SK-N-SH (cell line): ENCODE results near the gene C1orf210.

ENCODE experiments used
- CTCF ChIP-seq: fragments of 200-600 bp; sonication (generic); IDR thresholded peaks from 2 replicates; pipeline ENCODE4 v1.6.1; 2017; ENCODE audit warnings: antibody characterized with exemption, mild to moderate bottlenecking, moderate library complexity
- MAX ChIP-seq: IDR thresholded peaks from 2 replicates; pipeline ENCODE4 v1.4.0; 2012; ENCODE audit warnings: low read depth
- NRF1 ChIP-seq: IDR thresholded peaks from 2 replicates; pipeline ENCODE4 v1.6.1; 2012; ENCODE audit warnings: low read depth, mild to moderate bottlenecking, low read length
- POLR2AphosphoS5 ChIP-seq: IDR thresholded peaks from 2 replicates; pipeline ENCODE4 v1.6.1; 2012; ENCODE audit warnings: low read depth, low read length
- RFX5 ChIP-seq: IDR thresholded peaks from 2 replicates; pipeline ENCODE4 v1.6.1; 2012; ENCODE audit warnings: mild to moderate bottlenecking, improper control_type of control experiment, low read length
- TEAD4 ChIP-seq: IDR thresholded peaks from 2 replicates; pipeline ENCODE4 v1.4.0; 2012; ENCODE audit warnings: mild to moderate bottlenecking, borderline replicate concordance; ENCODE audit not compliant: insufficient read depth
- YY1 ChIP-seq: IDR thresholded peaks from 2 replicates; pipeline ENCODE4 v1.4.0; 2012; ENCODE audit warnings: low read depth, mild to moderate bottlenecking
- ZBTB33 ChIP-seq: IDR thresholded peaks from 2 replicates; pipeline ENCODE4 v1.4.0; 2012; ENCODE audit warnings: low read depth, borderline replicate concordance

- no peak for TF ChIP-seq CTCF
- TF ChIP-seq YY1: no peak
- TF ChIP-seq RFX5: no peak
- TF ChIP-seq NRF1: no peak
- no peak for TF ChIP-seq TEAD4
- TF ChIP-seq MAX: no peak
- no peak for TF ChIP-seq POLR2AphosphoS5
- no peak for TF ChIP-seq ZBTB33
These were observed 2.8 kb upstream of the C1orf210 start for GRCh38 chr1:43288058-43288784.
